CD4-positive, alpha-beta T cell treated with Interleukin-2 at 100 ng/mL for 4 hours (primary cell): Measurements from ENCODE around the gene ICOS.
"Not testable (repeated sequence)": the region's sequence is repeated elsewhere in the genome, so short reads cannot be mapped to it uniquely, and the experiment has no call there.

Experiments used
- DNase-seq: peaks from one replicate; pipeline ENCODE4 v3.0.0-alpha.2; 2020; ENCODE audit warnings: low spot score

Gene ICOS

DNA sequence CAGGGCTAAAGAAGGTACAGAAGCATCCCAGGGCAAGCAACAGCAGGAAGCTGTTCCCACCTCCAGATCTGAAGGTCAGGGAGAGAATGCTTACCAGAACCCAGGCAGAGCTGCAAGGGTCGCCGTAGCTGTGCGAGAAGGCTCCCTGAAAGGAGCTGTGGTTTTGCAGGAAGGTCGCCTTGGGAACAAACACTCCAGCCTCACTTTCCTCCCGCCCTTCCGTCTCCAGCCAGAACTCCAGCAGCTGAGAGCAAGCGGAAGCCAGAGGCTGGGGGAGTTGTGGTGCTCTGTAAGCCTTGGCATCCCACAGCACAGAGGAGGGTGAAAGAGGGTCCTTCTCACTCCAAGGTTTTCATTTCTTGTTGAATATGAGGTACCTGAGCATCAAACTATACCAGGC, 18.3 kb upstream of the ICOS start:
- no peak for DNase-seq

DNA sequence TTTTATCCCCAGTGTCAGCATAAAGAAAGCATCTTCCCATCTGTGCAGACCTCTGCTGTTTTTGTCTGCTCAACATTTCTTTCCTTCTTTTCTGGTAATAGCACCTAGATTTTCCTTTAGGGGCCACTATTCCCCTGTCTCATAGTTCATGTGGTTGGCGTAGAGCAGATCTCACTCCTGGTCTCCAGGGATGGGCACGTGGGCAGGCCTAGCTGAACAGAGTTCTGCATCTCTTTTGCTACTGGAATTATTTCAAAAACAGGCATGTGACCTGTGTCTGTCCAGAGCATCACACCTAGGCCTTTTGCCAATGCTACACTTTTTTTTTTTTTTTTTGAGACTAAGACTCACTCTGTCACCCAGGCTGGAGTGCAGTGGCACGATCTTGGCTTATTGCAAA, 17.7 kb upstream of the ICOS start:
- no peak for DNase-seq

- no peak for DNase-seq
Observed at GRCh38 chr2:203925512-203926158, 10.9 kb upstream of the ICOS start.

- DNase-seq: peak; percentile 50
Observed at GRCh38 chr2:203928849-203929248, 7.7 kb upstream of the ICOS start.

GRCh38 chr2:203931262-203931661, 5.3 kb upstream of the ICOS start:
- not testable (repeated sequence) for DNase-seq

- peak; percentile 64 for DNase-seq
Observed at GRCh38 chr2:203934041-203934492, 2.5 kb upstream of the ICOS start.

DNA sequence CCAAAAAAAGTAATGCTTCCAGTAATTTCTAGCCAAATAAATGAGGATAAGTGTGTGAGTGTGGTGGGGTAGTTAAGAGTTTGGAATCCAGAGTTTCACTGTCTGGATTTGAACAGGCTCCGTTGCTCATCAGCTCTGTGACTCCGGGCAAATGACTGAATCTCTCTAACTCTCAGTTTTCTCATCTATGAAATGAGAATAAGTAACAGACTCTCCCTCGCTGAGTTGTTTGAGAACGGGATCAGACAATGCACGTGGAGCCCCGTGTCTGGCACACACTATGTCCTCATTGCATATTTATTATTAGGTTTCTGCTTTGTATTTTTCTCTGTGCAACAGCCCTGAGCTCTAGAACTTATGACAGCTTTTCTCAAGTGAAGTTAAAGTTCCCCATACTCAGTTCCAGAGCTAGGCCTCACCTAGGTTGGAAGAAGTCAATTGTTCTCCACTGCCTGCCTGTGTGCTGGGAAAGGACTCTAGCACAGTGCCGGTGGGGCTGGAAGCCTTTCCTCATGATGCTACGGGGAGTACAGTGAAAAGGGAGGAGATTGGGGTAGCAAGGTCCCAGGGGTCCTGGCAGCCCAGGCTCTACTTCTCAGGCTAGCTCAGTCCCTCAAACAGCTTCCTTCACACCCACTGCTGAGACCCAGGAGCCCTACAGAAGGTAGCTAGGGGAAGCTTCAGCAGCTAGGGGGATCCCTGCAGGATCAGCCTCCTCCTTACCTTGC, 1.7 kb upstream of the ICOS start:
- DNase-seq: no peak

DNA sequence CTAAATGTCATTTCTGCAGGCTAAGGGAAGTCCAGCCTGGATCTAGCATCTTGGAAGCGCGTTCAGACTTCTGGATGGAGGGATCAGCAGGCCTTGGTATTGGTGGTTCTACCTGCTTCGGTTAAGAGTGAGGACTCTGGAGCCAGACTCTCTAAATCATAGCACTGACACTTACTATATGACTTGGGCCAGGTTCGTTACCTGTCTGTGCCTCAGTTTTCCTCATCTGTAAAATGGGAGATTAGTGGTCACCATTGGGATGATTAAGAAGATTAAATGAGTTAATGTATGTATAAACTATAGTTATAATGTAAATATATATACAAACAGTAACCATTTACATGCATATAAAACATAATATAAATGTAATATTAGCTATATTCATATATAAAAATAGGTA, 995 bp upstream of the ICOS start:
- DNase-seq: no peak

DNA sequence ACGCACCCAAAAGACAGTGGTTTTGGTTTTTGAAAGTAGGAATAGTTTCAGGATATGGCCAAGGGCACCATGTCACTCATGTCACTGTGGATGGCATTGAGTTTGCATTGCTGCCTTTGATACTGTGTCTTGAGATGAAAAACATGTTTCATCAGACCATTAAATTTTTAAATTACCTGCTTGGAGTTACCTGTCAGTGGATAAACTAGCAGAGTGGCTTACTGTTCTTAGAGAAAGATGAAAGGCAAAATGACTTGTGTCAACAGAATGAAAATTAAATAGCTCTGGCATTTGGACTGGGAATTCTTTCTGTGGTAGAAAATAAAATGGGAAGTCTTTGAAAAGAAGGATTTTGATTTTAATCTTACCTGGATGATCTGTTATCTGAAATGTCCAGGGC, 386 bp downstream of the ICOS start:
- no peak for DNase-seq

- DNase-seq: no peak
Observed at GRCh38 chr2:203937788-203938187, 1.2 kb downstream of the ICOS start.

DNA sequence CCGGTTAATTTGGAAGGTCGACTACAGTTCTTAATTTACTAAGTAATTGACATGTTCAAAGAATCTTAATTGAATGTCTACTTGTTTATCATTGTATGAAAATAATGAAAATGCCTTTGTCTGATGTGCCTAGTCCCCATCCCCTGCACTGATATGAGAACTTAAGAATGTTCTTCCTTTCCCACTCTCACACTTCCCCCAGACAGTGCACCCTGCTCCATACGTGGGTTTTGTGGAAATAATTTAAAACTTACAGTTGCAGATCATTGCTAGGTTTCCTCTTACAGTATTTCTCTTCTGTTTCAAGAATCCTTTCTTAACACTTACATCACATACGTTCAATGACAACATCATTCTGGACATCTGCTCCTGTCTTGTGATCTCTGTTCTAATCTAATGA, 3.5 kb downstream of the ICOS start:
- no peak for DNase-seq

DNA sequence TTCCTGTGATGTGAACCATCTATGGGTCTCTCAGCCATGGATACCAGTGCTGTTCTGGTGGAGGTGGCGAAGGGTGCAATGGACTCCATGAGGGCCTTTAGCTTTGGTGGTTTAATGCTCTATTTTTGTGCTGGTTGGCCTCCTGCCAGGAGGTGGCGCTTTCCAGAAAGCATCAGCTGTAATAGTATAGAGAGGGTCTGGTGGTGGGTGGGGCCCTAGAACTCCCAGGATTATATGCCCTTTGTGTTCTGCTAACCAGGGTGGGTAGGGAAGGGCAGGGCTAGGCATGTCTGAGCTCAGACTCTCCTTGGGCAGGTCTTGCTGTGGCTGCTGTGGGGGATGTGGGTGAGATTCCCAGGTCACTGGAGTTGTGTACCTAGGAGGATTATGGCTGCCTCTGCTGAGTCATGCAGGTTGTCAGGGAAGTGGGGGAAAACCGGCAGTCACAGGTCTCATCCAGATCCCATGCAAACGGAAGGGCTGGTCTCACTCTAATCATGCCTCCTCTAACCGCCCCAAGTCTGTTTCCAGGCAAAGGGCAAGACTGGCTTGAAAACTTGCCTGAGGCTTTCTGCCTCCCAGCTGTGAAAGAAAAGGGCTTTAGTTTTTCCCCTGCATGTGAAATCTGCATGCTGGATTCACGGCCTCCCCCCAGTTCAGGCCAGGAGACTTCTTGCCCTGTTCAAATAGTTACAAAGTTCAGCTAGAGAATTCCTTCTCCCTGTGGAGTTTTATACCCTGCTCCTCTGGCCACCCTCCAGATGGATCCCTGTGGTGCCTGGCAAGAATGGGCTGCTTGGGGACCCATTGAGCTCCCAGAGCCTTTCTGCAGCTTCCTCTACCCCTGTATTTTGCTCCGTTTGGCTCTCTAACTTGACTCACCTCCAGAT, 7.2 kb downstream of the ICOS start:
- DNase-seq: peak; percentile 45

DNA sequence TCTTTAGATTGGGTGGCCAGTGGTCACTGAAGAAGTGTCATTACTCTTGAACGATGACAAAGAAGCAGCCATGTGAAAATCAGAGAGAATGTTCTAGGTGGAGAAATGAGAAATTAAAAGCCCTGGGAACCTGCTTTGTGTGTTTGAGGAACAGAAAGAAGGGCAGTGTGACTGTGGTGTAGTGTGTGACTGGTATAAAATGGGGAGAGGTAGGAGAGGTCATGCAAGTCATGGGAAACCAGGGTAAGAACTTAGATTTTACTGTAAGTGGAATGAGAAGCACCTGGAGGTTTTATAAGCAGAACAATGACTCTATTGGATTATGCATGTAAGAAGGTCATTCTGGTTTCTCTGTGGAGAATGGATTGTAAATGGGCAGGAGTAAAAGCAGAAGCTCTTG, 12.2 kb downstream of the ICOS start:
- DNase-seq: no peak

DNA sequence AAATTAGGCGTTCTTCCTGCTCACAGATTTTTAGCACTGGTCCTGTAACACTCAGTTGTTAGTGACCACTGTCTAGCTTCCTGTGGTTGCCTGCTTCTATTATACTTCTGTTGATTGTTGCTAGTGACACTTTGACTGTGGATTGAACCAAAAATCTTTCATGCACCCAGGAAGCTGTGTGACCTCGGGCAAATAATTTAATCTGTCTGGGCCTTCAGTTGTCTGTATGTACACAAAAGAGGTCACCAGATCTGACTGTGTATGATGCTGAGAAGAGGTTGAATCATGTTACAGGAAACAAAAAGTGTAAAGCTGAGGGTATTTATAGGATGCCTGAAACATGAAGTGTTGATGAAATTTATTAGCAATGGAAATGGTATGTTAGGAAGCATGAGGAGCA, 12.7 kb downstream of the ICOS start:
- DNase-seq: peak; percentile 51

DNA sequence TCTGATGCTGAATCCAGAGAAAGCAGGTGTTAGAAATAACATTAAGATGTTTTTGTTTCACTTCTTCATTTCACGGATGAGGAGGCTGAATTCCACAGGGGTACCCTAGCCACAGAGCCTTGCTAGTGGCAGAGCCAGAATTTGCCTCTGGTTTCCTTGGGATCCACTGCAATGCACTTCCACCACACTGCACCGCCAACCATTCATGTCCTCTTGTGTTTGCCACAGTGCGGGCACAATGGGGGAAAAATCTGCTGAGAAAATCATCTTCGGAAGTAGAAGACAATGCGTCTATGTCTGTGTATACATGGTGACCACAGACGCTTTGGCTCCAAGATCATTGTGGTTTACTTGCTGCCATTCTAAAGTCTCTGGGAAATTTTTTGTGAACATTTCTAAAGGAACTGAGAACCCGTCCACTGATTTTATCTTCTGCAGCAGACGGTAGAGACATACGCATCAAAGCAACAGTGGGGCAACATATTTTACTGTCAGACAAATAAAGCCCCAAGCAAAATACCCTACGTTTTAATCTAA, 14.9 kb downstream of the ICOS start:
- peak; percentile 74 for DNase-seq

GRCh38 chr2:203959265-203959664, 22.7 kb downstream of the ICOS start:
- DNase-seq: no peak

- DNase-seq: no peak
Observed at GRCh38 chr2:203959672-203960071, 23.1 kb downstream of the ICOS start.

GRCh38 chr2:203960811-203961210, 24.2 kb downstream of the ICOS start:
- no peak for DNase-seq

DNA sequence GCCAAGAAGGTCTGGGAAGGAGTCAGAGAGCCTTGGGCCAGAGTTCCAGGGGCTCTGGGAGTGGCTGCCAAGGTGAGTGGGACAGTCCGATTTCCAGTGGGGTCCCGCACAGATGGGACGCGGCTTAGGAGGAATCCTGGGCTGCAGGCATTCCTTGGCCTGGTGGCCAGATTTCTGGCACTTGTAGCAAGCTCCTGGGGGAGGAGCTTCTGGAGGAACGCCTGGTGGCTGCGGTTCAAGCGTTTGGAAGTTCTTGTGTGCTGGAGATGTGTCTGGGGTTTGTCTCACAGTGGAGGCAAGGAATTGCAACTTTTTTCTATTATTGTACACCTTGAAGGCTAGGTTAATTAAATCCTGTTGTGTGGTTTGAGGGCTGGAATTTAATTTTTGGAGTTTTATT, 28.6 kb downstream of the ICOS start:
- not testable (repeated sequence) for DNase-seq

DNA sequence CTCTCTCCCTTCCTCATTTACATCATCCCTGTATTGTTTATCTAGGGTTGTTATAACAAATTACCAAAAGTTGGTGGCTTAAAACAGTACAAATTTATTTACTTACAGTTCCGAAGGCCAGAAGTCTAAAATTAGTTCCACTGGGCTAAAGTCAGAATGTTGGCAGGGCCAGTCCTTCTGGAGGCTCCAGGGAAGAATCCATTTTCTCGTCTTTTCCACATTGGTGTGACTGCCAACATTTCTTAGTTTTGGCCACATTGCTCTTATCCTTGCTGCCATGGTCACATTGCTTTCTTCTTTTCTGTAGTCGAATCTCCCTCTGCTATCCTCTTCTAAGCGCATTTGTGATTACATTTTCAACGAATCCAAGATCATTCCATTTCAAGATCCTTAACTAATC, 34.7 kb downstream of the ICOS start:
- no peak for DNase-seq

DNA sequence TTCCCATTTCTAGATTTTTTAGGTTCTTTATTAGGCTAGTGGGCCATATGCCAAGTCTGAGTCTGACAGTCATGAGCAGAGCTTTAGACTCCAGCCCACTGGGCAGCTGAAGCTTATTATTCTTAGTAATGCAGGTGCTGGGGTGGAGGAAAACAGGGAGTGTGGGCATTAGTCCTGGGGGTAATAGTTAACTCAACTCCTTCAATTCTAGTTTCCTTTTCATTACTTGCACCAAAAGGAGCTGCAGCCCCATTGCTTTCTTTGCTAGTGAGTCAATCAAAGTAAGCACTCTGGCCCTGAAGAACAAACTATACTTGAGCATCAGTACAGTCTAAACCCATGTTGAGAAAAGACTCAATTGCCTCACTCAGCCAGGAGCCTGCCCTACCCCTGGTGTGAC, 35.5 kb downstream of the ICOS start:
- DNase-seq: no peak

GRCh38 chr2:203973000-203973399, 36.4 kb downstream of the ICOS start:
- no peak for DNase-seq

GRCh38 chr2:203973676-203974075, 37.1 kb downstream of the ICOS start:
- DNase-seq: no peak
